Esophagus (tissue), 2 donors: Measurements from ENCODE around the gene ENTHD1. TPM values are rescaled to one million over a fixed set of nuclear protein-coding genes. Genes with fewer than 3 reads are reported as not detected.

Experiments used
- H3K27ac ChIP-seq, 2 donors: one replicate each; pipeline ENCODE4 v1.5.1; 2013; ENCODE audit warnings: low read depth in 2 of 2, mild to moderate bottlenecking in 2 of 2, inconsistent platforms in 1 of 2, low read length in 1 of 2, moderate library complexity in 1 of 2
- H3K27me3 ChIP-seq, 2 donors: one replicate each; pipeline ENCODE4 v1.6.1; 2013; ENCODE audit warnings: low read length in 2 of 2, control low read depth in 1 of 2, mild to moderate bottlenecking in 1 of 2; ENCODE audit not compliant: insufficient read depth in 2 of 2, control insufficient read depth in 1 of 2
- H3K36me3 ChIP-seq, 2 donors: one replicate each; pipeline ENCODE4 v1.6.1; 2013; ENCODE audit warnings: low read length in 1 of 2; ENCODE audit not compliant: control insufficient read depth in 2 of 2, insufficient read depth in 2 of 2
- H3K4me1 ChIP-seq, 2 donors: one replicate each; pipeline ENCODE4 v1.6.1; 2013; ENCODE audit warnings: low read length in 1 of 2; ENCODE audit not compliant: control insufficient read depth in 2 of 2, insufficient read depth in 2 of 2
- H3K4me3 ChIP-seq, 2 donors: one replicate each; pipeline ENCODE4 v1.5.1; 2013; ENCODE audit warnings: low read length in 2 of 2, mild to moderate bottlenecking in 2 of 2, low read depth in 1 of 2, moderate library complexity in 1 of 2
- H3K9me3 ChIP-seq, 2 donors: one replicate each; pipeline ENCODE4 v1.6.1; 2013; ENCODE audit warnings: mild to moderate bottlenecking in 2 of 2, low read depth in 1 of 2, low read length in 1 of 2, moderate library complexity in 1 of 2; ENCODE audit not compliant: control insufficient read depth in 2 of 2, insufficient read depth in 1 of 2
- WGBS, 2 donors: extraction: QIAGEN DNeasy Blood & Tissue Kit; methylation state at CpG; one replicate each; pipeline ENCODE4 v1.1.7; 2013; 5-methylcytosine and 5-hydroxymethylcytosine counted together
- polyA plus RNA-seq, 2 donors: library from polyadenylated mRNA; stranded (reverse); fragments of 200-250 nt; gene quantifications; one replicate each; pipeline ENCODE4 v1.2.3, GENCODE V29; 2013
- donor health status: healthy with polysubstance abuse.
- donor health status: Bipolar disorder and iron deficiency.

Gene ENTHD1
- polyA plus RNA-seq, 2 donors, result not detected

DNA sequence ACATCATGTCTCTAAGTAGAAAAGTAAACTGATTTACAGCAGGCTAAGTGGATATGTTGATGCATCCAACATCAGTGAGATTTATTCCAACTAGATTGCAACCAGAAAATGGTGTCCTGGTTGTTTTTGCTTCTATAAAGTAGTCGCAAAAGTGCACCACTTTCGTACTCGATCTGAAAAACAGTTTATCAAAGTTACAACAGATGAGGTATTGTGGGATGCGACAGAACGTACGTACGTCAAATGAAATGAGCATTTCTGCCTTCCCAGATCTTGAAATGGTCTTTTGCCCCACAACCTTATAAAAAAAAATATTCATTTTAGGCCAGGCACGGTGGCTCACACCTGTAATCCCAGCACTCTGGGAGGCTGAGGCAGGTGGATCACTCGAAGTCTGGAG is 21.0 kb upstream of the ENTHD1 start:
- Histone ChIP-seq H3K27ac (no peak overlapping the region), H3K9me3 (no peaks in the 10 kb centered on the region), H3K27me3 (no peaks in the 10 kb centered on the region), H3K4me1 (no peaks in the 10 kb centered on the region), H3K4me3 (no peak overlapping the region), H3K36me3 (no peaks in the 10 kb centered on the region)
- 83 to 90% methylated on average over 9 of the region's 9 CpGs for WGBS, 2 donors

DNA sequence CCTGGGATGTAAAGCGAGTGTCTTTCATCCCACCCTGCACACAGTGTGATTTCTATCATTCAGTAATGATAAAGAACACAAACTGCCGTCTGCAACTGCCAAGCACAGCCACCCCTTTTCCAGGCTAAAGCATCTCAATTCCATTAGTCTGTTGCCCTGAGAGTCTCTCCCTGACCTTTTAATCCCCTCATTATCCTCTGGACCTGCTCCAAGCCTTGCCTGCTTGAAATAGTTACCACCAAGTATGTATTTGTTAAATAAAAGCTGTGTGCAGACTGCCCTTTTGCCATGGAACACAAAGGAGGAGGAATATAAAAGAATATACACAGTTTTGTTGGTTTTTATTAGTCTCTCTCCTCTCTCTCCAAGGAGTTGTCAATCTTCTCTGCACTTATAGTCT is 20.3 kb upstream of the ENTHD1 start:
- no peak overlapping the region for H3K27ac ChIP-seq
- 66 to 67% methylated on average over 2 of the region's 2 CpGs for WGBS, 2 donors
- no peaks in the 10 kb centered on the region for H3K9me3 ChIP-seq
- no peak overlapping the region for H3K4me3 ChIP-seq
- H3K4me1 ChIP-seq, result no peaks in the 10 kb centered on the region
- H3K36me3 ChIP-seq, result no peaks in the 10 kb centered on the region
- H3K27me3 ChIP-seq, result no peaks in the 10 kb centered on the region

DNA sequence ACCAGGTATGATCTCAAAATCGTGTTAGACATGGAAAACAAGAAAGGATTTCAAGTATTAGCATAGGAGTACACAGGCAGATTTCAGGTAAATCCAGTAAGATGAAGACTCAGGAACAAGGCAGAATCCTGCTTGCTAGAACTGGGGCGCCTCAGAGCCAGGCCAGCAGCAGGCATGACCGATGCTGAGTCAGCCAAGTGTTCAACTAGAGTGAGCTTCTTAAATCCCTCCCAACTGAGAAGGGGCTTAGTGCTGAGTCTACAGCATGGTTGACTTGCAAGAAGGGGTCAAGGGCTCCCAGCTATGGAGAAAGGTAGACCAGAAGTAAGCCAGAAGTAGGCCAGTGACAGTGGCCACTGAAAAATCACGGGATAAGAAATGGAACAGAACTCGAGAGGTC is 19.8 kb upstream of the ENTHD1 start:
- H3K9me3 ChIP-seq, result no peaks in the 10 kb centered on the region
- 81% methylated on average over 5 of the region's 5 CpGs for WGBS, 2 donors
- H3K36me3 ChIP-seq, result no peaks in the 10 kb centered on the region
- H3K4me1 ChIP-seq, result no peaks in the 10 kb centered on the region
- no peaks in the 10 kb centered on the region for H3K27me3 ChIP-seq
- no peak overlapping the region for H3K27ac ChIP-seq
- H3K4me3 ChIP-seq, result no peak overlapping the region

DNA sequence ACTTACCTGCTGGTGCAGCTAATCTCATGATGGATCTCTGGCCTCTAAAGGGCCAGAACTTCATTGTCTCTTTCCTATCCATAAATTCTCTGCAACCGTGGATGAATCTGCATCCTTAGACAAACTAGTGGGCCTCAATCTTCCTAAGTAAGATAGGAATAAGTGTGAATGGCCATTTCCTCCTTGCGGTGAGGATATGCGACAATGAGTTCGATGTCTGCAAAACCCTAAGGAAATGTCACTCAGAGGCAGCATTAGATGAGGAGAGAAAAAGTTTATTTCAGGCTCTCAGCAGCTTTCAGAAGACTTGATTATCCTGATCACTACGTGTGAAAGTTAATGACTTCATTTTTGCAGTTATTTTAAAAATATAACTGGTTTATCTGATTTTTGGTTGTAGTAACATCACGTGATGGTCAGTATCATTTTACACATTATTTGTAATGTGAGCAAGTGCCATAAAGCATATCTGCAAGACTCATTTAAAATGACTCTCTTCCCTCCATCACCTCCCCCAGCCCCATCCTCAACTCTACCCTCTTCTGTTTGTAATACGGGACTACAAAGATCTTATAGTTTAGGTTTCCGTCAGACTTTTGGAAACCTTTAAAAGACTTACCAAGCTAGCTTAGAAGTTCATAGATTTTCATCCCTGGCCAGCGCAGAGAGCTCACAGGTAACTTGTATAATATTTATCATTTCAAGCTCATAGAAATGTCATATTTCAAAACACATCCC is 17.5 kb upstream of the ENTHD1 start:
- Histone ChIP-seq H3K9me3 (no peaks in the 10 kb centered on the region), H3K27me3 (no peaks in the 10 kb centered on the region), H3K4me1 (no peaks in the 10 kb centered on the region), H3K27ac (no peak overlapping the region), H3K36me3 (no peaks in the 10 kb centered on the region), H3K4me3 (no peak overlapping the region)
- 69 to 75% methylated on average over 9 of the region's 9 CpGs for WGBS, 2 donors

DNA sequence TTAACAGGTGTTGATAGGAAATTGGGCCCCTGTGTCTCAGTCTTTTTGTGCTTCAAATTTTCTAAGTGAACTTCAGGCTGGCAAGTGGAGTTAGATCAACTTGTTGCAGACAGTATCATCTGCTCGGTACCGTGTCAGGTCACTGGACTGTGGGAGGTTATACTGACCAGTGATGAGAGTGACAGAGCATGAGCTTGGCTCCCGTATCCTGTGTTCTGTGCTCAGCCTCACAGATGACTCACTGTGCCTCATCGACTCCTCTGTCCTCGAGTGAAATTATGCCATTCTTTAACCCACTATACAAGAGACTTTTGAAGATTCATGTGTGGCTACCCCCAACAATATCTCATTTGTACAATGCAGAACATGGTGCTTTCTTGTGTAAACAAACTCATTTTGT is 15.2 kb upstream of the ENTHD1 start:
- Histone ChIP-seq H3K4me3 (no peak overlapping the region), H3K27ac (no peak overlapping the region), H3K9me3 (no peaks in the 10 kb centered on the region), H3K27me3 (no peaks in the 10 kb centered on the region), H3K36me3 (no peaks in the 10 kb centered on the region), H3K4me1 (no peaks in the 10 kb centered on the region)
- WGBS, 2 donors, result 66 to 68% methylated on average over 5 of the region's 5 CpGs

DNA sequence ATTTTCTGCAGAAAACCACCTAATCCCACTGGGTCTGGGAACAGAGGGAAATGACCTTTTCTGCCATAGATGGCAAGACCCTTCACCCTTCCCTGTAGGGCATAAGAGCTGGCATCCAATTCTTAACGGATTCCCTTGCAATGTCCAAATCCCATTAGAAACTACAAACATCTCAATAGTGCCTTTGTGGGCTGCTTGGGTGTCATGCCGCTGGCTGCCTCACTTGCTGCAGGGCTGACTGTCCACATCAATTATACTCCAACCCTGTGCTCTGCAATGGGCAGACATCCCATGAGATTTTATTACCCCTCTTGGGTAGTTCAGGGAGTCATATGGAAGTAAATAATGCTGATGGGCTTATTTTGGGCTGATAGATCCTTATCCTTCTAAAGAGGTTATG is 14.6 kb upstream of the ENTHD1 start:
- WGBS, 2 donors, result 72 to 76% methylated on average over 2 of the region's 2 CpGs
- Histone ChIP-seq H3K27me3 (no peaks in the 10 kb centered on the region), H3K4me3 (no peak overlapping the region), H3K9me3 (no peaks in the 10 kb centered on the region), H3K4me1 (no peaks in the 10 kb centered on the region), H3K27ac (peak overlapping the region in 1 of 2 donors; percentile 1), H3K36me3 (no peaks in the 10 kb centered on the region)

DNA sequence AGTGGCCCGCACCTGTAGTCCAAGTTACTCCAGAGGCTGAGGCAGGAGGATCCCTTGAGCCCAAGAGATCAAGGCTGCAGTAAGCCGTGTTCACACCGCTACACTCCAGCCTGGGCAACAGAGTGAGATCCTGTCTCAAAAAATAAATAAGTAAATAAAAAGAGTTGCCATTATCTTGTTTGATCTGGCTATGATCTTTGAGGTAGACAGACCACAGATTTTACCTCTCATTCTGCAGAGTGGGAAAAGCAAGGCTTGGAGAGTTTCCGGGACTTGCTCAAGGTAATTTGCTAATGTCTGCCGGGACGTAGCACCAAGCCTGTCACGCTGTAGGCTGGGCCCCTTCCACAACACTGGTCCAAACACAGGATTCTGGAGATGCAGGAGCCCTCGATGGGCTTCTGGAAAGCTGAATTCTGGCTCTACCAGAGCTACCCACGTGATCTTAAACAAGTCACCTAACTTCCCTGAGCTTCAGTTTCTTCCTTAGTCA is 14.1 kb upstream of the ENTHD1 start:
- WGBS, 2 donors, result 81 to 83% methylated on average over 9 of the region's 9 CpGs
- Histone ChIP-seq H3K9me3 (no peaks in the 10 kb centered on the region), H3K27ac (peak overlapping the region in 1 of 2 donors; percentile 1)

DNA sequence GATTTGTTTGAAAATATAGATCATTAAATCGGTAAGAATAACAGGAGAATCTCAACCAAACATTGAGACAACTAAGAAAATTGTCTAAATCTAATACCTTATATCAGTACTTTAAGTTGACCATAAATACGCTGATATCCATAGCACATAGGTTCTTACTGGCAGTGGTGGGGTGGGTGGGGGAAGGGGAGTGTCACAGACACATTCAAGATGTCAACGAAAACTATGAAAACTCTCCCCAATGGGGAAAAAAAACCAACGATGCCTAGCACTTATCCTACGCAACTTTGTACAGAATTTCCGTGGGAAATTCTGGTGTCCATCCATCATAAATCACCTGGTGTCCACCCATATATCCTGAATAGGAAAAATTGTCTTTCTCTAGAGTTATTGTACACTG is 13.5 kb upstream of the ENTHD1 start:
- Histone ChIP-seq H3K4me1 (no peaks in the 10 kb centered on the region), H3K27ac (peak overlapping the region in 1 of 2 donors; percentile 41), H3K27me3 (no peaks in the 10 kb centered on the region), H3K36me3 (no peaks in the 10 kb centered on the region), H3K4me3 (no peak overlapping the region), H3K9me3 (no peaks in the 10 kb centered on the region)
- WGBS, 2 donors, result 74 to 80% methylated on average over 6 of the region's 6 CpGs

More for the DNA sequence above, 14.1 kb upstream of the ENTHD1 start:
- no peaks in the 10 kb centered on the region for H3K27me3 ChIP-seq
- H3K36me3 ChIP-seq, result no peaks in the 10 kb centered on the region
- no peaks in the 10 kb centered on the region for H3K4me1 ChIP-seq
- H3K4me3 ChIP-seq, result no peak overlapping the region

DNA sequence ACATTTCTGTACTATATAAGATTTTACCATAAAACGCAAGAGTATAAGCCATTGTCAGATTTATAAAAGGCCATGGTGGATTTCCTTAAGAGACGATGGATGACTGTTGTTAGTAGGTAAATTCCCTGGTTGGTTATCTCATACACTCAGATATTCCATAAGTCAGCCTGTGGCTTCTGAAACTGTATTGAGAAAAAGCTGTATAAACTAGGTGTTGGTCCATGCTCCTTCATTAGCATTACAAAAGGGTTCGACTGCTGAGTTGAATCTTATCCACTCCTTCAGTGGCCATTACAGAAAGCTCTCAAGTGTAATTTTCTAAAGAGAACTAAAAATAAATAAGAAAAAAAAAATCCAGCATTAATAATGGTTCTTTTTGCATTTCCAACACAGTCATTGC is 12.6 kb upstream of the ENTHD1 start:
- Histone ChIP-seq H3K36me3 (no peaks in the 10 kb centered on the region), H3K27me3 (no peaks in the 10 kb centered on the region), H3K27ac (no peak overlapping the region), H3K4me3 (no peak overlapping the region), H3K9me3 (no peaks in the 10 kb centered on the region), H3K4me1 (no peaks in the 10 kb centered on the region)
- 68 to 73% methylated on average over 3 of the region's 3 CpGs for WGBS, 2 donors

DNA sequence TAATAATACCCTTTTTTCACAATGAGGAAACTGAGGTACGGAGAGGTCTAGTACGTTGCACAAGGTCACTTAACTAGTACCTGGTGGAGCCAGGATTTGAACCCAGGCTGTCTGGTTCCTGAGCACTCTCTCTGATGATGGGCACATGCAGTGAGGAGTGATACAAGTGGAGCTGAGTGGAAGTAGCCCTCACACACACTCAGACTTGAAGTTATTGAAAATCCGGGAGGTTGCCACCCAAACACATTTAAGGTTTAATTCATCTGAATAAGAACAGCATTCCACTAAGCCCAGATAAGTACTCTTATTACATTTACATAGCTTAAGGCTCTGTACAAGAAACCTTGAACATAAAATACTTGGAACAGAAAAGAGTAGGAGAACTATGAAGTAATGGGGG is 12.1 kb upstream of the ENTHD1 start:
- H3K4me1 ChIP-seq, result no peaks in the 10 kb centered on the region
- no peaks in the 10 kb centered on the region for H3K27me3 ChIP-seq
- WGBS, 2 donors, result 72 to 77% methylated on average over 3 of the region's 3 CpGs
- H3K36me3 ChIP-seq, result no peaks in the 10 kb centered on the region
- H3K27ac ChIP-seq, result no peak overlapping the region
- no peak overlapping the region for H3K4me3 ChIP-seq
- H3K9me3 ChIP-seq, result no peaks in the 10 kb centered on the region
